ENCODE measurements around the gene GSTO2.

DNA sequence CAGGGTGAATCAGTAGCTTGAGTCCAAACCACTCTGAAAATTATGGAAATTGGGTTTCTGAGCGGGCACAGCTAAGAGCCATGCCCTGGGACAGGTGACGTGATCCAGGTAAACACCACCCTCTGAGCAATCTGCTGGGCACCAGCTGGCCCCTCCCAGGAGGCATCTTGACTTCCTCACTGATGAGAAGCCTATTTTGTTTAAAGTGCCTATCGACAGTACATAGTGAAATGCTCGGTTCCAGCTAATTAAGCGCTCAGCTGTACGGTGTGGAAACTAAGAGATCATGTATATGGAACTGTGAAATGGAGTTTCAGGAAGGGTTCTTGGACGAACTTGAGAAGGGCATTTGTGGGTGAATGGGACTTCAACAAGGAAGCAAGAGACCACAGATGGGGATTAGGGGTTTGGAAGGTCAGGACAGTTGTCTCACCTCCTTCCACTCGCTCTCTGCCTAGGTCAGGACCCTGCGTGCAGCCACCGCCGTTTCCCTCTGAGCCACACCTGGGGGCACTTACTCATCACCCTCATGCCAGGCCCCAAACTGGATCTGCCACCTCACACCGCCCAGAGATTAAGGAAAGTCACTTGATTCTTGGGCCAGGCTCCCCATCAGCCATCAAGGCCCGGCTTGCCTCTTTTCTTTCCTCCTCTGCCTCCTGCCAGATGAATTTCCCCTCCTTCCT, 66.1 kb downstream of the GSTO2 start:
- no peak for TF ChIP-seq BHLHE40 (IDR thresholded peaks at IDR 0.05; ENCODE audit: low read depth, low read length)
- TF ChIP-seq, protein P1, sequence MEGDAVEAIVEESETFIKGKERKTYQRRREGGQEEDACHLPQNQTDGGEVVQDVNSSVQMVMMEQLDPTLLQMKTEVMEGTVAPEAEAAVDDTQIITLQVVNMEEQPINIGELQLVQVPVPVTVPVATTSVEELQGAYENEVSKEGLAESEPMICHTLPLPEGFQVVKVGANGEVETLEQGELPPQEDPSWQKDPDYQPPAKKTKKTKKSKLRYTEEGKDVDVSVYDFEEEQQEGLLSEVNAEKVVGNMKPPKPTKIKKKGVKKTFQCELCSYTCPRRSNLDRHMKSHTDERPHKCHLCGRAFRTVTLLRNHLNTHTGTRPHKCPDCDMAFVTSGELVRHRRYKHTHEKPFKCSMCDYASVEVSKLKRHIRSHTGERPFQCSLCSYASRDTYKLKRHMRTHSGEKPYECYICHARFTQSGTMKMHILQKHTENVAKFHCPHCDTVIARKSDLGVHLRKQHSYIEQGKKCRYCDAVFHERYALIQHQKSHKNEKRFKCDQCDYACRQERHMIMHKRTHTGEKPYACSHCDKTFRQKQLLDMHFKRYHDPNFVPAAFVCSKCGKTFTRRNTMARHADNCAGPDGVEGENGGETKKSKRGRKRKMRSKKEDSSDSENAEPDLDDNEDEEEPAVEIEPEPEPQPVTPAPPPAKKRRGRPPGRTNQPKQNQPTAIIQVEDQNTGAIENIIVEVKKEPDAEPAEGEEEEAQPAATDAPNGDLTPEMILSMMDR (conservative IDR thresholded peaks at IDR 0.05; ENCODE audit: low read depth, low read length), result no peak
- no peak for TF ChIP-seq FOS (IDR thresholded peaks at IDR 0.05; ENCODE audit: low read depth, low read length)
- no peak for TF ChIP-seq MAZ (IDR thresholded peaks at IDR 0.05; ENCODE audit: borderline replicate concordance, low read depth, low read length)
- TF ChIP-seq SMC3 (IDR thresholded peaks at IDR 0.05; ENCODE audit: low read depth, low read length), result no peak
- no peak for TF ChIP-seq MXI1 (IDR thresholded peaks at IDR 0.05; ENCODE audit: borderline replicate concordance, low read depth, low read length)
- TF ChIP-seq RAD21 (IDR thresholded peaks at IDR 0.05; ENCODE audit: low read length), result no peak
- no peak for TF ChIP-seq CEBPB (IDR thresholded peaks at IDR 0.05; ENCODE audit: low read depth, low read length)
- TF ChIP-seq POLR2A (IDR thresholded peaks at IDR 0.05; ENCODE audit: low read depth, low read length), result no peak
- no peak for TF ChIP-seq CHD1 (IDR thresholded peaks at IDR 0.05; ENCODE audit: low read depth, low read length)
- no peak for TF ChIP-seq RFX5 (IDR thresholded peaks at IDR 0.05; ENCODE audit: low read depth, low read length)
- no peak for TF ChIP-seq MAFK (IDR thresholded peaks at IDR 0.05; ENCODE audit: low read depth, low read length)
- TF ChIP-seq, protein P2, sequence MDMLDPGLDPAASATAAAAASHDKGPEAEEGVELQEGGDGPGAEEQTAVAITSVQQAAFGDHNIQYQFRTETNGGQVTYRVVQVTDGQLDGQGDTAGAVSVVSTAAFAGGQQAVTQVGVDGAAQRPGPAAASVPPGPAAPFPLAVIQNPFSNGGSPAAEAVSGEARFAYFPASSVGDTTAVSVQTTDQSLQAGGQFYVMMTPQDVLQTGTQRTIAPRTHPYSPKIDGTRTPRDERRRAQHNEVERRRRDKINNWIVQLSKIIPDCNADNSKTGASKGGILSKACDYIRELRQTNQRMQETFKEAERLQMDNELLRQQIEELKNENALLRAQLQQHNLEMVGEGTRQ (IDR thresholded peaks at IDR 0.05; ENCODE audit: low read depth, low read length), result no peak

Data from IMR-90 (cell line).